ENCODE measurements around the gene STAT3.
"Not testable (repeated sequence)": the region's sequence is repeated elsewhere in the genome, so short reads cannot be mapped to it uniquely, and the experiment has no call there.

The STAT3 gene

GRCh38 chr17:42276359-42276608 lies 112.0 kb downstream of the STAT3 start, which contains the start of gene STAT5B:
Gene STAT5B, minus strand, starts transcription at chr17:42276391. Its CDS starts 44,264 bp downstream, at chr17:42232127.
- DNase-seq (ENCODE audit: low spot score) = peak; percentile 61

- no peak for DNase-seq (ENCODE audit: low spot score)
Measured at GRCh38 chr17:42275527-42276358, 112.5 kb downstream of the STAT3 start.

- no peak for DNase-seq (ENCODE audit: low spot score)
Measured at GRCh38 chr17:42274812-42275526, 113.3 kb downstream of the STAT3 start.

- DNase-seq (ENCODE audit: low spot score) = no peak
Measured at GRCh38 chr17:42274253-42274542, 114.0 kb downstream of the STAT3 start.

GRCh38 chr17:42273474-42274252 lies 114.6 kb downstream of the STAT3 start:
- DNase-seq (ENCODE audit: low spot score) = no peak

- DNase-seq (ENCODE audit: low spot score) = peak; percentile 30
Measured at GRCh38 chr17:42272162-42272907, 115.9 kb downstream of the STAT3 start.

GRCh38 chr17:42271779-42272035 lies 116.5 kb downstream of the STAT3 start:
- no peak for DNase-seq (ENCODE audit: low spot score)

GRCh38 chr17:42271006-42271778 lies 117.0 kb downstream of the STAT3 start:
- DNase-seq (ENCODE audit: low spot score) = no peak

- DNase-seq (ENCODE audit: low spot score) = no peak
Measured at GRCh38 chr17:42270596-42270995, 117.6 kb downstream of the STAT3 start.

GRCh38 chr17:42270170-42270535 lies 118.1 kb downstream of the STAT3 start:
- no peak for DNase-seq (ENCODE audit: low spot score)

GRCh38 chr17:42268236-42268635 lies 120.0 kb downstream of the STAT3 start:
- no peak for DNase-seq (ENCODE audit: low spot score)

GRCh38 chr17:42266918-42267766 lies 121.1 kb downstream of the STAT3 start:
- peak; percentile 46 for DNase-seq (ENCODE audit: low spot score)

GRCh38 chr17:42266462-42266861 lies 121.8 kb downstream of the STAT3 start:
- DNase-seq (ENCODE audit: low spot score) = no peak

- DNase-seq (ENCODE audit: low spot score) = not testable (repeated sequence)
Measured at GRCh38 chr17:42264366-42264765, 123.9 kb downstream of the STAT3 start.

Measured in CD4-positive, alpha-beta T cell treated with Interleukin-6 at 100 ng/mL for 8 hours (primary cell).